Measurements from ENCODE around the gene TRPT1. TPM values are rescaled to one million over a fixed set of nuclear protein-coding genes. Genes with fewer than 3 reads are reported as not detected.
A peak's percentile ranks its signal among the peaks of the same experiment; 100 is the strongest.

Gene TRPT1
- total and polyA plus RNA-seq, 2 of the 4 experiments (the other 2 are of a cell fraction): 63.2 to 81.9 TPM

- H3K9me1 ChIP-seq (ENCODE audit: insufficient read depth, low read length): peaks cover 12% of the 10 kb centered on the region; the same call in 1 of the 2 replicates
- peak within 1 kb of the TSS; percentile 81 for H3K9ac ChIP-seq (ENCODE audit: low read depth, low read length)
- H2BK15ac ChIP-seq (ENCODE audit: low read depth, low read length): peak within 1 kb of the TSS; percentile 33; the same call in 1 of the 3 replicates
- peak; percentile 100 for DNase-seq
- ChIA-PET CTCF (no interaction called here), POLR2A (ENCODE audit: unreplicated experiment) (interaction anchor here (0.6 kb wide), 2 partner anchors 16 to 55 kb away, joined by 3 to 7 read pairs; partner anchors contain the start of gene FKBP2)
- peaks cover 3% of the 10 kb centered on the region; the same call in 1 of the 2 replicates for H3K4me1 ChIP-seq (ENCODE audit: control insufficient read depth, insufficient read depth, low read length)
- peak within 1 kb of the TSS; percentile 54 for H3K4me3 ChIP-seq (ENCODE audit: insufficient read depth, low read depth, low read length)
- peak within 1 kb of the TSS; percentile 93 for H2AFZ ChIP-seq (replicated peaks; ENCODE audit: low read length, poor library complexity)
- peak within 1 kb of the TSS; percentile 98 for H2AK9ac ChIP-seq (replicated peaks; ENCODE audit: low read depth, low read length, poor library complexity)
- H4K8ac ChIP-seq (ENCODE audit: low read depth in 2 of 2, low read length in 2 of 2): peak within 1 kb of the TSS; percentile 81 to 92
- BruUV-seq (replicated peaks): no TSS peak
- intact Hi-C loops (cut with micrococcal nuclease): loop anchor here (2.0 kb wide), 1 partner anchor 55 kb away; the partner anchor contains the start of gene FKBP2
- in situ Hi-C loops (cut with MboI; ENCODE audit: low sequenced_read_pairs): no loop called here
- H2BK5ac ChIP-seq (ENCODE audit: low read depth, low read length, poor library complexity, severe bottlenecking): peak within 1 kb of the TSS; percentile 75
- H4K5ac ChIP-seq (ENCODE audit: low read depth, low read length): peak within 1 kb of the TSS; percentile 85
- peak within 1 kb of the TSS; percentile 93 for H4K91ac ChIP-seq (ENCODE audit: insufficient read depth, low read depth, low read length)
- peak; percentile 81 for ATAC-seq (ENCODE audit: low read depth)
- peak within 1 kb of the TSS; percentile 91 for H3K27ac ChIP-seq (ENCODE audit: insufficient read depth, low read length)
- peak within 1 kb of the TSS; percentile 96 for H3K4me2 ChIP-seq (ENCODE audit: low read depth, low read length)
- H2AK5ac ChIP-seq (ENCODE audit: low read depth, low read length): peak within 1 kb of the TSS; percentile 93
- 0% methylated on average over 31 of the region's 74 CpGs; no CpG with 5 or more reads in 1 of the 2 experiments for WGBS, 2 experiments (ENCODE audit: extremely low coverage in 2 of 2, insufficient read length in 1 of 2)
- H4K20me1 ChIP-seq (ENCODE audit: insufficient read depth, low read length): peaks cover 31% of the 10 kb centered on the region
- H3K4ac ChIP-seq (ENCODE audit: low read depth, low read length): peak within 1 kb of the TSS; percentile 95
- peak within 1 kb of the TSS; percentile 94 for H3K14ac ChIP-seq (replicated peaks; ENCODE audit: low read depth, low read length)
- H3K18ac ChIP-seq (ENCODE audit: low read depth, low read length): peak within 1 kb of the TSS; percentile 13; the same call in 1 of the 2 replicates
- H3K36me3 ChIP-seq (ENCODE audit: control insufficient read depth, insufficient read depth, low read length): peaks cover 4% of the 10 kb centered on the region; the same call in 1 of the 2 replicates
- H3K9me3 ChIP-seq (ENCODE audit: control insufficient read depth, insufficient read depth, low read length): no peaks in the 10 kb centered on the region
- peak within 1 kb of the TSS; percentile 85 for H3K23ac ChIP-seq (ENCODE audit: low read depth, low read length)
- H2BK20ac ChIP-seq (ENCODE audit: low read depth, low read length): no peak within 1 kb of the TSS
- peak within 1 kb of the TSS; percentile 68 for H3K56ac ChIP-seq (ENCODE audit: extremely low read depth, insufficient read depth, low read length)
- peak within 1 kb of the TSS; percentile 33; the same call in 1 of the 2 replicates for H2BK120ac ChIP-seq (ENCODE audit: low read depth, low read length)
- H3K79me1 ChIP-seq (ENCODE audit: low read depth in 1 of 2, low read length in 2 of 2): peaks cover 7 to 53% of the 10 kb centered on the region in 2 experiments; a peak in 3 of 4 replicates
- dilution Hi-C loops (cut with HindIII; ENCODE audit: low sequenced_read_pairs, unreplicated experiment): no loop called here
- H3K27me3 ChIP-seq (ENCODE audit: control insufficient read depth, insufficient read depth, low read length): no peaks in the 10 kb centered on the region
- TF ChIP-seq MAZ (IDR thresholded peaks at IDR 0.05; ENCODE audit: borderline replicate concordance, low read depth, low read length) (peak; percentile 75; the same call in 1 of the 2 replicates), MAFK (IDR thresholded peaks at IDR 0.05; ENCODE audit: low read depth, low read length) (no peak), RCOR1 (IDR thresholded peaks at IDR 0.05; ENCODE audit: insufficient replicate concordance, low read length) (no peak), NFE2L2 (IDR thresholded peaks at IDR 0.05; ENCODE audit: low read depth, low read length) (0 out of 2 replicates have a peak, but pooled peaks have one; percentile 7), POLR2A (IDR thresholded peaks at IDR 0.05; ENCODE audit: low read depth, low read length) (no peak), CHD1 (IDR thresholded peaks at IDR 0.05; ENCODE audit: low read depth, low read length) (no peak), ELK1 (IDR thresholded peaks at IDR 0.05; ENCODE audit: borderline replicate concordance, low read depth, low read length) (no peak), CTCF (conservative IDR thresholded peaks at IDR 0.05; ENCODE audit: low read depth, low read length) (peak; percentile 59), BHLHE40 (IDR thresholded peaks at IDR 0.05; ENCODE audit: low read depth, low read length) (peak; percentile 56; the same call in 1 of the 2 replicates), RFX5 (IDR thresholded peaks at IDR 0.05; ENCODE audit: low read depth, low read length) (no peak), MXI1 (IDR thresholded peaks at IDR 0.05; ENCODE audit: borderline replicate concordance, low read depth, low read length) (peak; percentile 52; the same call in 1 of the 2 replicates), CEBPB (IDR thresholded peaks at IDR 0.05; ENCODE audit: low read depth, low read length) (no peak), FOS (IDR thresholded peaks at IDR 0.05; ENCODE audit: low read depth, low read length) (peak; percentile 91), SMC3 (IDR thresholded peaks at IDR 0.05; ENCODE audit: low read depth, low read length) (no peak)
These were observed 40.1 kb downstream of the TRPT1 start, which contains the start of gene STIP1 for GRCh38 chr11:64185693-64186491. Gene STIP1, plus strand, starts transcription at chr11:64186171. Its CDS starts 91 bp downstream, at chr11:64186262.

All from IMR-90 (cell line).